ENCODE results near the gene DNM2. TPM values are rescaled to one million over a fixed set of nuclear protein-coding genes. Genes with fewer than 3 reads are reported as not detected.
A peak's percentile ranks its signal among the peaks of the same experiment; 100 is the strongest.
"Not testable (repeated sequence)": the region's sequence is repeated elsewhere in the genome, so short reads cannot be mapped to it uniquely, and the experiment has no call there.

The DNM2 gene
- total RNA-seq, 1 experiment from 2014 or later: 116 TPM

DNA sequence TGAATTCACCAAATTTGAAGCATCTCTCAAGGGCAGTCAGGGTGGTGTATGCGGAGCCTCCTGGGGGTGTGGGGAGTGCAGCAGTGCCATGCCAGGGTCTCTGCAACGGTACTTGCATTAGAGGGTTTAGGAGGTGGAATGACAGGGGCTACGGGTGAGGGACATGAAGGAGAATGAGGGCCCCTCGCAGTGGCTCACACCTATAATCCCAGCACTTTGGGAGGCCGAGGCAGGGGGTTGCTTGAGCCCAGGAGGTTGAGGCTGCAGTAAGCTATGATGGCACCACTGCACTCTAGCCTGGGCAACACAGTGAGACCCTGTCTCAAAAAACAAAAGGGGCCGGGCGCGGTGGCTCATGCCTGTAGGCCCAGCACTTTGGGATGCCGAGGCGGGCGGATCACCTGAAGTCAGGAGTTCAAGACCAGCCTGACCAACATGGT lies 152.0 kb downstream of the DNM2 start:
- not testable (repeated sequence) for H3K27me3 ChIP-seq, DNase-seq, H3K9me3 ChIP-seq, H3K4me3 ChIP-seq, H3K36me3 ChIP-seq

DNA sequence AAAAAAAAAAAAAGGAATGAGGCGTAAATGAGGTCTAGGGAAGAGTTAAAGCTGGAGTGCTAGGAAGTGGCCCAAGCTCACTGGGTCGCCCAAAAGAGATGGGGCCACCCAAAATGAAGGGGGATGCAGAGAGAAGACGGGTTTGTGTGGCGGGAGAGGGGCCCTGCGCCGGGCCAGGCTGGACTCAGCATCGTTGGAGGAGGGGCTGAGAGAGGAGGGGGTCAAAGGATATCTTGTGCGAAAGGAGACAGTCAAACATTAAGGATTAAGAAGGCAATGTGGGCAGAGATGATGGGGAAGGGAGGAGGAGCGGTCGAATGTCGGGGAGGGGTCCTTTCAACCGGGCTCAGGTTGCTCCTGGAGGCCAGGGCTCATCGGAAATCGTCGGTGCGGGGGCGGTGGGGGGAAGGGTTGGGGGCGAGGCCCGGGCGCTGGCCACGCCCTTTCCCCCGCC lies 152.6 kb downstream of the DNM2 start:
- H3K36me3 ChIP-seq: peaks cover 12% of the 10 kb centered on the region
- H3K27me3 ChIP-seq: no peaks in the 10 kb centered on the region
- no peaks in the 10 kb centered on the region for H3K9me3 ChIP-seq
- DNase-seq: no peak
- peak overlapping the region; percentile 40 for H3K4me3 ChIP-seq

GRCh38 chr19:10870955-10871603 lies 153.2 kb downstream of the DNM2 start, which contains the start of gene CARM1:
Gene CARM1 (plus strand): TSS chr19:10871553. CDS start chr19:10871703, 150 bp downstream.
- peak within 1 kb of the TSS; percentile 64 for H3K4me3 ChIP-seq
- peak; percentile 98 for DNase-seq
- H3K27me3 ChIP-seq: no peaks in the 10 kb centered on the region
- H3K36me3 ChIP-seq: peaks cover 16% of the 10 kb centered on the region
- H3K9me3 ChIP-seq: no peaks in the 10 kb centered on the region

DNA sequence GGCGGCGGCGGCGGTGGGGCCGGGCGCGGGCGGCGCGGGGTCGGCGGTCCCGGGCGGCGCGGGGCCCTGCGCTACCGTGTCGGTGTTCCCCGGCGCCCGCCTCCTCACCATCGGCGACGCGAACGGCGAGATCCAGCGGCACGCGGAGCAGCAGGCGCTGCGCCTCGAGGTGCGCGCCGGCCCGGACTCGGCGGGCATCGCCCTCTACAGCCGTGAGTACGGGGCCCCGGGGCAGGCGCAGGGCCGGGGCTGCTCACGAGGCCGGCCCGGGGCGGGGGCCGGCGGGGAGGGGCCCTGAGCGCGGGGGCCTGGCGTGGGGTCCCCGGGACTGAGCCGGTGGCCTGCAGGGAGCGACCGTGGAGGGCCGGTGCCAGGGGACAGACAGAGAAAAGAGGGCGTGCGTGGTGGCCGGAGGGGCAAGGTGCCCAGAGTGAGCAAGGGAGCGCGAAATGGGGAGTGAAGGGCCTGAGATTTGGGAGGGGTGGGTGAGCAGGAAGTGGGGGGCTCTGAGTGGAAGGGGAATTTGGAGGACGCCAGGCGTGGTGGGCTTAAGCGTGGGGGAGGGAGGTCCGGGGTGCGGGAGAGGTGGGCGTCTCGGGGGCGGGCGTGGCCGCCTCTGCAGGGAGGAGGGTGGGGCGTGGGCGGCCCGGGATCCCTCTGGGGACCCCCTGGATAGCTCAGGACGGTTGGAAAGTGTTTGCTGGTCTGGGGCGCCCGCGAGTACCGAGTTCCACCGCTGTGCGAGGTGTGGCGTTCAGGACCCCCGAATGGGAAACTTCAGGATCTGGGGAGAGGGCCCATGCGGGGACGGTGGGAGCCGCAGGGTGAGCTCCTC lies 154.0 kb downstream of the DNM2 start:
- Histone ChIP-seq H3K36me3 (peaks cover 22% of the 10 kb centered on the region), H3K27me3 (no peaks in the 10 kb centered on the region), H3K4me3 (peak overlapping the region; percentile 64), H3K9me3 (no peaks in the 10 kb centered on the region)
- DNase-seq: peak; percentile 49

DNA sequence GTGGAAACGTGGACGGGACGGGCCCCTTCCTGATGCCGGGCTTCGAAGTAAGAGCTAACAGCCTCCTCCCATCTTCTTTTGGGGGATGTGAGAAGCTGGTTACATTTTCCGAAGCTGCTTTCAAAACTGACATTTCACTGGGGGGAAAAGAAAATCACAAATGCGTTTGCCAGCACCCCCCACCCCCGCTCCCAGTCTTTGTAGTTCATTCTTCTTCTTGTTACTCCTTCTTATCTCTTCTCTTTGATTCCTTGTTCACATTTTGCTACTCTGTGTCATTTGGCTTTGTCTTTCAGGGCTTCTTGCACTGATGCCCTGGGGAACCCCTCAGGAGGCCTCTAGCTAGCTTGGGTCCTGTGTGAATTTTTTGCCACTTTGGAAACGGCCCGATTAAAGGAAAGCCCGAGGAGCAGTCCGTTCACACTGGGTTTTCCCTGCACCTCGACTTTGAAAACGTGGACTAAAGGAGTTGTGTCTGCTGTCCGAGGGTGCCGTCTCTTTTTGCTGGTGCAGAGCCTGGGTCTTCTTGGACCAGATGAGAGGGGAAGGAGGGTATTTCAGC lies 154.7 kb downstream of the DNM2 start:
- Histone ChIP-seq H3K36me3 (peaks cover 24% of the 10 kb centered on the region), H3K9me3 (no peaks in the 10 kb centered on the region), H3K4me3 (peak overlapping the region; percentile 64), H3K27me3 (no peaks in the 10 kb centered on the region)
- DNase-seq: no peak

DNA sequence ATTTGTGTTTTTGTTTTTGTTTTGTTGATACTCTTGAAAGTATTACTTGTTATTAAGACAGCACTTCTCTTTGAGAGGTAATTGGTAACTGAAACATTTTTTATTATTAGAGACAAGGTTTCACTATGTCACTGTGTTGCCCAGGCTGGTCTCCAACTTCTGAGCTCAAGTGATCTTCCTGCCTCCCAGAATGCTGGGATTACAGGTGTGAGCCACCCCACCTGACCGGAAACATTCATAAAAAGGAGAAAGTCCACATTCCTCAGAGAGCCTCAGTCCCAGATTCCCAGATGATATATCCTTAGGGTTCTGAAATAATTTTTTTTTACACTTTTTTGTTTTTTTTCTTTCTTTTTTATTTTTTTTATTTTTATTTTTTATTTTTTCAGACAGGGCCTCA lies 156.1 kb downstream of the DNM2 start:
- DNase-seq: no peak
- Histone ChIP-seq H3K36me3 (peaks cover 24% of the 10 kb centered on the region), H3K27me3 (no peaks in the 10 kb centered on the region), H3K4me3 (no peak overlapping the region), H3K9me3 (no peaks in the 10 kb centered on the region)

DNA sequence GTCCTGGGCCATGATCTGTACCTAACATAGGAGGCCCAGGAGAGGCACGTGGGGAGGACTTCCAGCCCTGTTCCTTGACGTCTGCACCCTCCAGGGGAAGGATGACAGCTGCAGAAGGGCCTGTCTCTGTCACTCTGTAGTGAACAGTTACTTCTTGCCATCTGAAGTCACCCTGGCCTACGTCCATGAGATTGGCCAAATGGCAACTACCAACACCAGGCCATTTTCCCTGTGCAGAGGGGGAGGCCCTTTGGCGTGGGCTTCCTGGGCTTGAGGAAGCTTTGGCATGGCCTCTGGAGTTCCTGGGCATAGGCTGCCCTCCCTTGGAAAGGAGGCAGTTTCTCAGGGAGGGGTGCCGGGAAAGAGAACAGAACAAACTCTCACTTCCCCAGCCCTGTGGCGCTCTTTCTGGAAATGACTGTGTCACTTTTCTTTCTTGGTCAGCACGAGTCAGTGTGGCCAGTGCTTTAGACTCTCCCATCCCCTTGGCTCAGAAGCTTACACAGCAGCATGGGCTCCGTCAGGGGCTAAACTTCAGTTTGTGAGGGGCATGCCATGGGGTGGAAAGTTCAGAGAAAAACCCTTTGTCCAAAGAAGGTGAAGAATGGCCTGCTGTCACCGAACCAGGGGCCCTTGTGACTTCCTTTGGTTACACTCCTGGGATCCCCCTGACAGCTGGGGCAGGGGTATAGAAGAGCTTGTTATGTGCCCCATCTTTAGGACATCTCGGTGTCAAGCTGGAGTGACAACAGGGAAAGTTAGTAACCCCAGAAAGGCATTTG lies 158.8 kb downstream of the DNM2 start:
- H3K27me3 ChIP-seq: no peaks in the 10 kb centered on the region

DNA sequence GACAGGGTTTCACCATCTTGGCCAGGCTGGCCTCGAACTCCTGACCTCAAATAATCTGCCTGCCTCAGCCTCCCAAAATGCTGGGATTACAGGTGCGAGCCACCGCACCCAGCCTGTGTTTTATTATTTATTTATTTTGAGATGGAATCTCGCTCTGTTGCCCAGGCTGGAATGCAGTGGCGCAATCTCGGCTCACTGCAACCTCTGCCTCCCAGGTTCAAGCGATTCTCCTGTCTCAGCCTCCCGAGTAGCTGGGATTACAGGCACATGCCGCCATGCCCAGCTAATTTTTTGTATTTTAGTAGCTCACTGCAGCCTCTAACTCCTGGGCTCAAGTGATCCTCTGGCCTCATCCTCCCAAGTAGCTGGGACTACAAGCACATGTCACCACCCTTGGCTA lies 159.7 kb downstream of the DNM2 start:
- not testable (repeated sequence) for H3K9me3 ChIP-seq, H3K4me3 ChIP-seq, DNase-seq, H3K27me3 ChIP-seq
- H3K36me3 ChIP-seq: peaks cover 33% of the 10 kb centered on the region

More for the DNA sequence above, 158.8 kb downstream of the DNM2 start:
- peak; percentile 38 for DNase-seq
- Histone ChIP-seq H3K9me3 (no peaks in the 10 kb centered on the region), H3K4me3 (no peak overlapping the region), H3K36me3 (peaks cover 33% of the 10 kb centered on the region)

GRCh38 chr19:10878253-10878652 lies 160.4 kb downstream of the DNM2 start:
- no peaks in the 10 kb centered on the region for H3K27me3 ChIP-seq
- H3K4me3 ChIP-seq: peak overlapping the region; percentile 2; the same call in 1 of the 2 replicates
- no peak for DNase-seq
- H3K36me3 ChIP-seq: peaks cover 32% of the 10 kb centered on the region
- H3K9me3 ChIP-seq: no peaks in the 10 kb centered on the region

Other genes starting within 250 kb of the DNM2 start
- gene KEAP1, start 214.7 kb upstream of the DNM2 start, total RNA-seq (2014; rRNA removed; shearing (Covaris generic); ENCODE audit: low replicate concordance): 172 and 247 TPM in 2 replicates
- not detected in 2 replicates for gene S1PR5, start 200.6 kb upstream of the DNM2 start, total RNA-seq (2014; rRNA removed; shearing (Covaris generic); ENCODE audit: low replicate concordance)
- gene ATG4D, start 174.2 kb upstream of the DNM2 start, total RNA-seq (2014; rRNA removed; shearing (Covaris generic); ENCODE audit: low replicate concordance): 16.6 and 27.0 TPM in 2 replicates
- gene KRI1, start 152.1 kb upstream of the DNM2 start, total RNA-seq (2014; rRNA removed; shearing (Covaris generic); ENCODE audit: low replicate concordance): 31.7 and 43.3 TPM in 2 replicates
- gene CDKN2D, start 149.1 kb upstream of the DNM2 start, total RNA-seq (2014; rRNA removed; shearing (Covaris generic); ENCODE audit: low replicate concordance): 24.9 and 43.3 TPM in 2 replicates
- 1.4 TPM in 1 of 2 replicates, not detected in the other for gene AP1M2, start 130.8 kb upstream of the DNM2 start, total RNA-seq (2014; rRNA removed; shearing (Covaris generic); ENCODE audit: low replicate concordance)
- gene SLC44A2, start 92.5 kb upstream of the DNM2 start, total RNA-seq (2014; rRNA removed; shearing (Covaris generic); ENCODE audit: low replicate concordance): 0.54 and 3.3 TPM in 2 replicates
- 273 and 320 TPM in 2 replicates for gene ILF3, start 63.7 kb upstream of the DNM2 start, total RNA-seq (2014; rRNA removed; shearing (Covaris generic); ENCODE audit: low replicate concordance)
- gene QTRT1, start 16.6 kb upstream of the DNM2 start, total RNA-seq (2014; rRNA removed; shearing (Covaris generic); ENCODE audit: low replicate concordance): 95.3 and 97.4 TPM in 2 replicates
- gene TMED1, start 118.1 kb downstream of the DNM2 start, total RNA-seq (2014; rRNA removed; shearing (Covaris generic); ENCODE audit: low replicate concordance): 112 and 120 TPM in 2 replicates
- 0.30 TPM in 1 of 2 replicates, not detected in the other for gene C19orf38, start 130.3 kb downstream of the DNM2 start, total RNA-seq (2014; rRNA removed; shearing (Covaris generic); ENCODE audit: low replicate concordance)
- gene CARM1, start 153.5 kb downstream of the DNM2 start, total RNA-seq (2014; rRNA removed; shearing (Covaris generic); ENCODE audit: low replicate concordance): 28.9 and 45.7 TPM in 2 replicates
- 74.6 and 82.8 TPM in 2 replicates for gene YIPF2, start 210.6 kb downstream of the DNM2 start, total RNA-seq (2014; rRNA removed; shearing (Covaris generic); ENCODE audit: low replicate concordance)
- 29.3 and 39.2 TPM in 2 replicates for gene TIMM29, start 210.7 kb downstream of the DNM2 start, total RNA-seq (2014; rRNA removed; shearing (Covaris generic); ENCODE audit: low replicate concordance)
- gene SMARCA4, start 243.0 kb downstream of the DNM2 start, total RNA-seq (2014; rRNA removed; shearing (Covaris generic); ENCODE audit: low replicate concordance): 133 and 134 TPM in 2 replicates